HG02642 (cell line): ENCODE measurements around the gene THSD7A.

Experiments used
- ATAC-seq: cut with Tn5 transposase; IDR thresholded peaks from one replicate; pipeline ENCODE4 v1.9.1; 2021; ENCODE audit warnings: mild to moderate bottlenecking; ENCODE audit not compliant: unreplicated experiment, poor library complexity

THSD7A gene

GRCh38 chr7:11713352-11713751 is 118.6 kb downstream of the THSD7A start:
- no peak for ATAC-seq

GRCh38 chr7:11710377-11710776 is 121.6 kb downstream of the THSD7A start:
- no peak for ATAC-seq

GRCh38 chr7:11709196-11709595 is 122.8 kb downstream of the THSD7A start:
- ATAC-seq = no peak

GRCh38 chr7:11707606-11708193 is 124.3 kb downstream of the THSD7A start:
- ATAC-seq = no peak

- no peak for ATAC-seq
Observed at GRCh38 chr7:11706666-11707605, 125.1 kb downstream of the THSD7A start.

GRCh38 chr7:11703829-11704228 is 128.2 kb downstream of the THSD7A start:
- ATAC-seq = no peak

GRCh38 chr7:11702938-11703337 is 129.1 kb downstream of the THSD7A start:
- ATAC-seq = no peak

- no peak for ATAC-seq
Observed at GRCh38 chr7:11701829-11702560, 130.0 kb downstream of the THSD7A start.

- no peak for ATAC-seq
Observed at GRCh38 chr7:11699666-11700065, 132.3 kb downstream of the THSD7A start.

- no peak for ATAC-seq
Observed at GRCh38 chr7:11698384-11698871, 133.6 kb downstream of the THSD7A start.

GRCh38 chr7:11690395-11690794 is 141.6 kb downstream of the THSD7A start:
- no peak for ATAC-seq

- ATAC-seq = no peak
Observed at GRCh38 chr7:11689096-11689495, 142.9 kb downstream of the THSD7A start.

GRCh38 chr7:11681461-11681860 is 150.5 kb downstream of the THSD7A start:
- no peak for ATAC-seq

GRCh38 chr7:11675163-11675562 is 156.8 kb downstream of the THSD7A start:
- ATAC-seq = no peak

GRCh38 chr7:11668727-11669126 is 163.3 kb downstream of the THSD7A start:
- no peak for ATAC-seq

- no peak for ATAC-seq
Observed at GRCh38 chr7:11667810-11668185, 164.2 kb downstream of the THSD7A start.

GRCh38 chr7:11667071-11667809 is 164.8 kb downstream of the THSD7A start:
- ATAC-seq = no peak

GRCh38 chr7:11665357-11665756 is 166.6 kb downstream of the THSD7A start:
- no peak for ATAC-seq

GRCh38 chr7:11655642-11656041 is 176.4 kb downstream of the THSD7A start:
- no peak for ATAC-seq

GRCh38 chr7:11655163-11655562 is 176.8 kb downstream of the THSD7A start:
- ATAC-seq = no peak
